OCI-LY3 (cell line): Measurements from ENCODE around the gene TPK1.

ENCODE experiments used
- H2AFZ ChIP-seq: fragments of 200-600, 300-600 bp; shearing (Covaris generic); 2 replicates; pipeline ENCODE4 v1.6.0; 2014; ENCODE audit warnings: antibody characterized with exemption, low read depth, low read length
- H3K27ac ChIP-seq: fragments of 200-600, 300-600 bp; sonication (generic); 2 replicates; pipeline ENCODE4 v1.5.1; 2014; ENCODE audit warnings: mild to moderate bottlenecking, low read length, moderate library complexity, mixed read lengths
- H3K27me3 ChIP-seq: fragments of 200-600, 300-600 bp; sonication (generic); 2 replicates; pipeline ENCODE4 v1.6.1; 2014; ENCODE audit warnings: low read depth, low read length, mixed read lengths
- H3K36me3 ChIP-seq: fragments of 200-600, 300-600 bp; sonication (generic); replicated peaks from 2 replicates; pipeline ENCODE3; 2014; ENCODE audit warnings: low read depth, low read length, mixed read lengths
- H3K4me1 ChIP-seq: fragments of 300-600, 200-600 bp; sonication (generic); 2 replicates; pipeline ENCODE4 v1.6.1; 2014; ENCODE audit warnings: low read length, mixed read lengths
- H3K4me2 ChIP-seq: fragments of 200-600, 300-600 bp; sonication (generic); 2 replicates; pipeline ENCODE4 v1.6.1; 2014; ENCODE audit warnings: low read length, mixed read lengths
- H3K4me3 ChIP-seq: fragments of 300-600, 200-600 bp; sonication (generic); 2 replicates; pipeline ENCODE4 v1.5.1; 2014; ENCODE audit warnings: antibody characterized with exemption, mild to moderate bottlenecking, low read length, moderate library complexity
- H3K79me2 ChIP-seq: fragments of 300-600, 200-600 bp; shearing (Covaris generic); 2 replicates; pipeline ENCODE4 v1.6.1; 2014; ENCODE audit warnings: mild to moderate bottlenecking, low read length, mixed read lengths
- H3K9ac ChIP-seq: fragments of 300-600, 200-600 bp; shearing (Covaris generic); 2 replicates; pipeline ENCODE4 v1.6.0; 2014; ENCODE audit warnings: mild to moderate bottlenecking, low read length, moderate library complexity
- H3K9me3 ChIP-seq: fragments of 200-600, 300-600 bp; shearing (Covaris generic); 2 replicates; pipeline ENCODE4 v1.6.1; 2014; ENCODE audit warnings: low read length, mixed read lengths; ENCODE audit not compliant: insufficient read depth
- H4K20me1 ChIP-seq: fragments of 200-600, 300-600 bp; sonication (generic); 2 replicates; pipeline ENCODE4 v1.6.1; 2016; ENCODE audit warnings: low read length, mixed read lengths; ENCODE audit not compliant: insufficient read depth
- EZH2phosphoT487 ChIP-seq: fragments of 200-600 bp; shearing (Covaris generic); IDR thresholded peaks from 2 replicates; pipeline ENCODE4 v1.6.1; 2018; ENCODE audit warnings: antibody characterized with exemption, mixed run types, low read depth
- TF ChIP-seq, protein P1 (sequence below): fragments of 200-600, 300-600 bp; sonication (generic); IDR thresholded peaks from 2 replicates; pipeline ENCODE4 v1.5.1; 2014; ENCODE audit warnings: antibody characterized with exemption, low read length, low read depth

TPK1 gene

DNA sequence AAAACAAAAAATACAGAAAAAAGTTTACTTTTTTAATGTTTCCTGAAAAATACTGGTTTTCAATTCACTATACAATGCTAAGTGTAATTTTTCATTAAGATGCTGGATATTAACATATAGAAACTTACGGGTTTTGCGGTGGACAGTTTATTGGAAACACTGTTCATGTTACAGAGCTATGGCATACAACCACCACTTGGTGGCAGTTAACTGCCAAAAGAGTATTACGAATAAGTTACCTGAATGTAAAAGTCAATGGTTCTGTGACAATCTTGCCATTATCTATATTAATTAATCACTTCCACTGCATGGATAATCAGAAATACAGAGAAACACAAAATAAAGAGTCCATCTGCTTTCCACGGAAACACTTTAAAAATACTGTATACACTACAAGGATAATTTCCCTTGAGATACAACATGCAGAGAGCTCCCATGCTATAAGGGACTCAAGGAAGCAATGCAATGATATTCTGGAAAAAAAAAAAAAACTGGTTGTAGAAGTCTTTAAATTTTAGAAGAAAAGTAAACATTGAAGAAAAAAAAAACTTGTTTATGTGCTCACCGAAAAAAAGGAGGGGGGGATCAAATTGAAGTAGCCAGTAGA is 97.0 kb downstream of the TPK1 start:
- no peak overlapping the region for H3K27ac ChIP-seq
- no peaks in the 10 kb centered on the region for H3K9me3 ChIP-seq
- H3K9ac ChIP-seq = no peak overlapping the region; the same call in 1 of the 2 replicates
- no peak overlapping the region; the same call in 1 of the 2 replicates for H2AFZ ChIP-seq
- H4K20me1 ChIP-seq = no peaks in the 10 kb centered on the region
- H3K4me3 ChIP-seq = no peak overlapping the region
- no peaks in the 10 kb centered on the region for H3K79me2 ChIP-seq
- H3K36me3 ChIP-seq = no peaks in the 10 kb centered on the region
- 0 out of 2 replicates have a peak, but pooled peaks cover 3% of the 10 kb centered on the region for H3K27me3 ChIP-seq
- no peaks in the 10 kb centered on the region for H3K4me1 ChIP-seq
- H3K4me2 ChIP-seq = peak overlapping the region; percentile 58
- TF ChIP-seq, protein P1, sequence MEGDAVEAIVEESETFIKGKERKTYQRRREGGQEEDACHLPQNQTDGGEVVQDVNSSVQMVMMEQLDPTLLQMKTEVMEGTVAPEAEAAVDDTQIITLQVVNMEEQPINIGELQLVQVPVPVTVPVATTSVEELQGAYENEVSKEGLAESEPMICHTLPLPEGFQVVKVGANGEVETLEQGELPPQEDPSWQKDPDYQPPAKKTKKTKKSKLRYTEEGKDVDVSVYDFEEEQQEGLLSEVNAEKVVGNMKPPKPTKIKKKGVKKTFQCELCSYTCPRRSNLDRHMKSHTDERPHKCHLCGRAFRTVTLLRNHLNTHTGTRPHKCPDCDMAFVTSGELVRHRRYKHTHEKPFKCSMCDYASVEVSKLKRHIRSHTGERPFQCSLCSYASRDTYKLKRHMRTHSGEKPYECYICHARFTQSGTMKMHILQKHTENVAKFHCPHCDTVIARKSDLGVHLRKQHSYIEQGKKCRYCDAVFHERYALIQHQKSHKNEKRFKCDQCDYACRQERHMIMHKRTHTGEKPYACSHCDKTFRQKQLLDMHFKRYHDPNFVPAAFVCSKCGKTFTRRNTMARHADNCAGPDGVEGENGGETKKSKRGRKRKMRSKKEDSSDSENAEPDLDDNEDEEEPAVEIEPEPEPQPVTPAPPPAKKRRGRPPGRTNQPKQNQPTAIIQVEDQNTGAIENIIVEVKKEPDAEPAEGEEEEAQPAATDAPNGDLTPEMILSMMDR = peak; percentile 84
- no peak for TF ChIP-seq EZH2phosphoT487

DNA sequence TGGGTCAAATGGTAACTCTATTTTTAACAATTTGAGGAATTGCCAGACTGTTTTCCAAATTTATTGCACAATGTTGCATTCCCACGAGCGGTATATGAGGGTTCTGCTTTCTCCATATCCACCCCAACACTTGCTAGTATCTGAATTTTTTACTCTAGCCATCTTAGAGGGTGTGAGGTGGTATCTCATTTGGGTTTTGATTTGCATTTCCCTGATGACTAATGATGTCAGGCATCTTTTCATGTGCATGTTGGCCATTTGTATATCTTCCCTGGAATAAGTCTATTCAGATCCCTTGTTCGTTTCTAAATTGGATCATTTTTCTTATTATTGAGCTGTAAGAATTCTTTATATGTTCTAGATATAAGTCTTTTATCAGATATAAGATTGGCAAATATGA is 97.7 kb downstream of the TPK1 start:
- no peak overlapping the region; the same call in 1 of the 2 replicates for H3K9ac ChIP-seq
- no peaks in the 10 kb centered on the region for H3K36me3 ChIP-seq
- no peaks in the 10 kb centered on the region for H3K79me2 ChIP-seq
- H3K4me2 ChIP-seq = no peak overlapping the region
- no peaks in the 10 kb centered on the region for H4K20me1 ChIP-seq
- H3K4me3 ChIP-seq = no peak overlapping the region
- 0 out of 2 replicates have a peak, but pooled peaks cover 3% of the 10 kb centered on the region for H3K27me3 ChIP-seq
- no peaks in the 10 kb centered on the region for H3K4me1 ChIP-seq
- no peaks in the 10 kb centered on the region for H3K9me3 ChIP-seq
- H3K27ac ChIP-seq = no peak overlapping the region
- no peak for TF ChIP-seq EZH2phosphoT487
- TF ChIP-seq, protein P1 = no peak
- no peak overlapping the region for H2AFZ ChIP-seq

DNA sequence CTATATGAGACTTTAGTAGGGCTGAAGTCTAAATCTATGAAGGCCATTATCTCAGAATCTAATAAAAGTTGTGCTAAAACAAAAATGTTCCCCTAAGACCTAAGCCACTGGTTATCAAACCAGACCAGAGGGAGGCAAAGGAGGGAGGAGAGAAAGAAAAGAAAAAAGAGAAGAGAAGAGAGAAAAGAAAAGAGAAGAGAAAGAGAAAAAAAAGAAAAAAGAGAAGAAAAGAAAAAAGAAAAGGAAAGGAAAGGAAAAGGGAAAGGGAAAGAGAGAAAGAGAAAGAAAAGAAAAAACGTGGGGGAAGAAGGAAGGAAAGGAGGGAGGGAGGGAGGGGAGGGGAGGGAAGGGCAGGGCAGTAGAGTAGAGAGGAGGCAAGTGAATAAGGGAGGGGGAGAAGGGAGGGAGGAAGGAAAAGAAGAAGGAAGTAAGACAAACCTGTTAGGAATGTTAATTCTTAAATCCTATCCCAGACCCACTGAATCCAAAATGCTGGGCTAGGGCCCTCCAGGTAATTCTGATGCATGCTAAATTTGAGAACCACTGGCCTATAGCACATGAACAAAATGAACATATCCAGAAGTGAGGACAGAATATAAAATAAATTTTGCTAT is 98.9 kb downstream of the TPK1 start:
- H3K79me2 ChIP-seq = no peaks in the 10 kb centered on the region
- no peak overlapping the region for H3K4me2 ChIP-seq
- no peaks in the 10 kb centered on the region for H3K9me3 ChIP-seq
- H3K9ac ChIP-seq = no peak overlapping the region
- H3K27ac ChIP-seq = no peak overlapping the region
- H2AFZ ChIP-seq = no peak overlapping the region
- H3K27me3 ChIP-seq = 0 out of 2 replicates have a peak, but pooled peaks cover 2% of the 10 kb centered on the region
- no peak for TF ChIP-seq EZH2phosphoT487
- TF ChIP-seq, protein P1 = no peak
- no peaks in the 10 kb centered on the region for H3K36me3 ChIP-seq
- H4K20me1 ChIP-seq = no peaks in the 10 kb centered on the region
- H3K4me1 ChIP-seq = no peaks in the 10 kb centered on the region
- H3K4me3 ChIP-seq = no peak overlapping the region

DNA sequence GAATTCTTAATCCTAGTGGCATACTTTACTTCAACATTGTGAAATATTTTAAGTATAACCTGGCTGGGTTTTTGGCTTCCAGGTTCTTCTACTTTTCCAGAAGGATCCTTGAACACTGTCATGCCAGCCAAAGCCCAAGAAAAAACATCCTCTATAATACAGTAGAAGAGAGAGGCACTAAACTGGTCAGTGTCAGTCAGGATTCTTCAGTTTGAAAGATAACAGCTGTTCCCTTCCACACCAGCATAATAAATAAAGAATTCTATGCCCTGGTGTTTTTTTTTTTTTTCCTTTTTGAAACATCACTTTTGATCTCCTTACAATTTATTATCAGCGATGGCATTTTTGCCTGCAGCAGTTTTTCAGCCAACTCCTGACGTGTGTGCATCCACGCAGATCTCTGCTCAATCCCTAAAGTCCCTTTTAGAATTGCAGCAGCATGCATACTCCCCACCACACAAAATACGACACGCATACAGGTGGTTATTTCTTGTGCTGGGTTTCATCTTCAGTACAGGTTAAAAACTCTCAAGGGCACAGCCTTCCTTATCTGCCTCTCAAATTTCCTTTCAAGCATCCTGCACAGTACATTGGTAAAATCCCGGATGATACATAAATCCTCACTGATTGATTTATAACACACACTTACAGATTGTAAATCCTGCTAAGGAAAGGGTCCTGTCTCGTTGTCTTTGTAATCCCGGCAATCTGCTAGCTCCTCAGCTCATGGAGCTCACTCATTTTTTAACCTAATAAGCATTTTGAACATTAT is 100.2 kb downstream of the TPK1 start:
- Histone ChIP-seq H3K4me2 (no peak overlapping the region), H3K36me3 (no peaks in the 10 kb centered on the region), H3K9ac (no peak overlapping the region), H3K27ac (no peak overlapping the region), H3K79me2 (no peaks in the 10 kb centered on the region), H3K4me1 (no peaks in the 10 kb centered on the region), H3K4me3 (no peak overlapping the region), H2AFZ (no peak overlapping the region), H4K20me1 (no peaks in the 10 kb centered on the region), H3K9me3 (no peaks in the 10 kb centered on the region), H3K27me3 (no peaks in the 10 kb centered on the region)
- TF ChIP-seq EZH2phosphoT487 = no peak
- TF ChIP-seq, protein P1 = no peak
